ENCODE data around the gene DRC3. TPM values are rescaled to one million over a fixed set of nuclear protein-coding genes. Genes with fewer than 3 reads are reported as not detected.

The DRC3 gene
- polyA plus RNA-seq, 1 donor (not counting 4 experiments of a cell fraction or from before 2014, with no cell fraction given): 0.69 TPM

GRCh38 chr17:18011286-18011685 is 38.6 kb downstream of the DRC3 start:
- no peaks in the 10 kb centered on the region for H4K20me1 ChIP-seq (ENCODE audit: control insufficient read depth, extremely low read depth, insufficient read depth, low read length)
- H2AFZ ChIP-seq (ENCODE audit: control insufficient read depth, low read length): no peak overlapping the region
- FAIRE-seq (no peak), DNase-seq (ENCODE audit: low read depth, low spot score) (no peak)
- H3K9ac ChIP-seq (ENCODE audit: control insufficient read depth, extremely low read depth, insufficient read depth, low read length): no peak overlapping the region
- H3K9me3 ChIP-seq (ENCODE audit: control insufficient read depth, low read depth, low read length): no peaks in the 10 kb centered on the region
- peaks cover 7% of the 10 kb centered on the region for H3K4me1 ChIP-seq (ENCODE audit: control insufficient read depth, extremely low read depth, insufficient read depth, low read length)
- H3K27ac ChIP-seq (ENCODE audit: control insufficient read depth, insufficient read depth, low read length): no peak overlapping the region
- no peak overlapping the region for H3K4me3 ChIP-seq (ENCODE audit: control insufficient read depth in 2 of 3, extremely low read depth in 1 of 3, insufficient read depth in 2 of 3, low read depth in 1 of 3, low read length in 3 of 3)
- peaks cover 5 to 17% of the 10 kb centered on the region in 2 experiments for H3K36me3 ChIP-seq (ENCODE audit: control insufficient read depth in 2 of 2, extremely low read depth in 1 of 2, insufficient read depth in 2 of 2, low read length in 2 of 2)
- H3K79me2 ChIP-seq (ENCODE audit: control insufficient read depth, insufficient read depth, low read length): no peaks in the 10 kb centered on the region
- H3K27me3 ChIP-seq (ENCODE audit: control insufficient read depth, extremely low read depth, insufficient read depth, low read length): no peaks in the 10 kb centered on the region
- no peak overlapping the region for H3K4me2 ChIP-seq (ENCODE audit: control insufficient read depth, extremely low read depth, insufficient read depth, low read depth, low read length)
- no peaks in the 10 kb centered on the region for H3K9me1 ChIP-seq (ENCODE audit: control insufficient read depth, extremely low read depth, insufficient read depth, low read length)
- no peak for TF ChIP-seq EZH2 (IDR thresholded peaks at IDR 0.05; ENCODE audit: low read length)
- no peak for TF ChIP-seq CTCF (optimal IDR thresholded peaks at IDR 0.05 in 1 of 3, IDR thresholded peaks at IDR 0.05 in 1 of 3, conservative IDR thresholded peaks at IDR 0.05 in 1 of 3; ENCODE audit: extremely low read depth in 1 of 3, insufficient read depth in 2 of 3, low read length in 3 of 3)
- dilution Hi-C loops (cut with MboI; ENCODE audit: extremely low pct_ligation_motif_present, low sequenced_read_pairs): no loop called here

GRCh38 chr17:18014006-18014405 is 41.3 kb downstream of the DRC3 start:
- H3K79me2 ChIP-seq (ENCODE audit: control insufficient read depth, insufficient read depth, low read length): no peaks in the 10 kb centered on the region
- no peak overlapping the region for H2AFZ ChIP-seq (ENCODE audit: control insufficient read depth, low read length)
- no peaks in the 10 kb centered on the region for H4K20me1 ChIP-seq (ENCODE audit: control insufficient read depth, extremely low read depth, insufficient read depth, low read length)
- no peaks in the 10 kb centered on the region for H3K4me1 ChIP-seq (ENCODE audit: control insufficient read depth, extremely low read depth, insufficient read depth, low read length)
- dilution Hi-C loops (cut with MboI; ENCODE audit: extremely low pct_ligation_motif_present, low sequenced_read_pairs): no loop called here
- H3K9me3 ChIP-seq (ENCODE audit: control insufficient read depth, low read depth, low read length): no peaks in the 10 kb centered on the region
- no peak overlapping the region for H3K4me3 ChIP-seq (ENCODE audit: control insufficient read depth in 2 of 3, extremely low read depth in 1 of 3, insufficient read depth in 2 of 3, low read depth in 1 of 3, low read length in 3 of 3)
- FAIRE-seq: no peak
- no peak overlapping the region for H3K27ac ChIP-seq (ENCODE audit: control insufficient read depth, insufficient read depth, low read length)
- TF ChIP-seq EZH2 (IDR thresholded peaks at IDR 0.05; ENCODE audit: low read length) (no peak), CTCF (optimal IDR thresholded peaks at IDR 0.05 in 1 of 3, IDR thresholded peaks at IDR 0.05 in 1 of 3, conservative IDR thresholded peaks at IDR 0.05 in 1 of 3; ENCODE audit: extremely low read depth in 1 of 3, insufficient read depth in 2 of 3, low read length in 3 of 3) (no peak)
- H3K9me1 ChIP-seq (ENCODE audit: control insufficient read depth, extremely low read depth, insufficient read depth, low read length): no peaks in the 10 kb centered on the region
- no peak overlapping the region for H3K4me2 ChIP-seq (ENCODE audit: control insufficient read depth, extremely low read depth, insufficient read depth, low read depth, low read length)
- no peak overlapping the region for H3K9ac ChIP-seq (ENCODE audit: control insufficient read depth, extremely low read depth, insufficient read depth, low read length)
- DNase-seq (ENCODE audit: low read depth, low spot score): no peak
- H3K36me3 ChIP-seq (ENCODE audit: control insufficient read depth in 2 of 2, extremely low read depth in 1 of 2, insufficient read depth in 2 of 2, low read length in 2 of 2): peaks cover 8 to 11% of the 10 kb centered on the region in 2 experiments
- H3K27me3 ChIP-seq (ENCODE audit: control insufficient read depth, extremely low read depth, insufficient read depth, low read length): no peaks in the 10 kb centered on the region
